ENCODE measurements around the gene PMEPA1. TPM values are rescaled to one million over a fixed set of nuclear protein-coding genes. Genes with fewer than 3 reads are reported as not detected.

PMEPA1 gene
- total and polyA plus RNA-seq, 7 donors: 3.6 to 23.3 (median 6.5) TPM

GRCh38 chr20:57666106-57666833 is 43.5 kb downstream of the PMEPA1 start:
- WGBS, 2 donors: 86% methylated on average over 21 of the region's 21 CpGs
- Histone ChIP-seq H3K9me3 (no peaks in the 10 kb centered on the region), H3K36me3 (no peaks in the 10 kb centered on the region), H3K4me3 (no peak overlapping the region), H3K4me1 (no peaks in the 10 kb centered on the region), H3K27ac (no peak overlapping the region), H3K27me3 (no peaks in the 10 kb centered on the region)
- DNase-seq: no peak
- intact Hi-C loops (cut with DNase I): no loop called here
- TF ChIP-seq POLR2AphosphoS5 (IDR thresholded peaks at IDR 0.05) (no peak), CTCF (IDR thresholded peaks at IDR 0.05) (no peak), EP300 (IDR thresholded peaks at IDR 0.05) (no peak), POLR2A (IDR thresholded peaks at IDR 0.05) (no peak)

GRCh38 chr20:57665589-57665971 is 44.2 kb downstream of the PMEPA1 start:
- DNase-seq: peak; percentile 37
- H3K9me3 ChIP-seq: no peaks in the 10 kb centered on the region
- no peaks in the 10 kb centered on the region for H3K36me3 ChIP-seq
- no peak overlapping the region for H3K27ac ChIP-seq
- H3K4me3 ChIP-seq: no peak overlapping the region
- no peaks in the 10 kb centered on the region for H3K4me1 ChIP-seq
- 91 to 94% methylated on average over 8 of the region's 8 CpGs for WGBS, 2 donors
- H3K27me3 ChIP-seq: no peaks in the 10 kb centered on the region
- intact Hi-C loops (cut with DNase I): no loop called here
- TF ChIP-seq POLR2AphosphoS5 (IDR thresholded peaks at IDR 0.05) (no peak), EP300 (IDR thresholded peaks at IDR 0.05) (no peak), CTCF (IDR thresholded peaks at IDR 0.05) (no peak), POLR2A (IDR thresholded peaks at IDR 0.05) (no peak)

GRCh38 chr20:57664924-57665588 is 44.8 kb downstream of the PMEPA1 start:
- Histone ChIP-seq H3K9me3 (no peaks in the 10 kb centered on the region), H3K36me3 (no peaks in the 10 kb centered on the region), H3K27ac (no peak overlapping the region), H3K4me3 (no peak overlapping the region), H3K4me1 (no peaks in the 10 kb centered on the region), H3K27me3 (no peaks in the 10 kb centered on the region)
- WGBS, 2 donors: 89% methylated on average over 14 of the region's 14 CpGs
- TF ChIP-seq POLR2AphosphoS5 (IDR thresholded peaks at IDR 0.05) (no peak), CTCF (IDR thresholded peaks at IDR 0.05) (no peak), POLR2A (IDR thresholded peaks at IDR 0.05) (no peak), EP300 (IDR thresholded peaks at IDR 0.05) (no peak)
- peak; percentile 42 for DNase-seq
- intact Hi-C loops (cut with DNase I): no loop called here

DNA sequence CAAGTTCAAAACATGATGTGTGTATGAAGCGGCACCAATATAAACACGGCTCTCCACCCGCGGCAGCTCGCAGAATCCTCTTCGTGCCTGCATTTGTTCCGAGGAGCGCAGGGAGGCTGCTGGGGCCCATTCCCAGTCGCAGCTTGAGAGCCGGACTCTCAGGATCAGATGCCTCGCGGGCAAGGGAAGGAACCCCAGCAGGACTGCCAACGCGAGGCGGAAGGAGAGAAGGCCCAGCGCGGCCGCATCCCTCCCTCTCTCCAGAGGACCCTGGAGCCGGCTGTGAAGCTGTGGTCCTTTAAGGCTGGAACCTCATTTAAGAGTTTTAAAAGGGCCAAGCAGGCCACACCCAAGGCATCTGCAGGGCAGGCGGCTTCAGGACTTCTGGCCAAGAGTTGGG is 45.3 kb downstream of the PMEPA1 start:
- intact Hi-C loops (cut with DNase I): no loop called here

More for the DNA sequence above, 45.3 kb downstream of the PMEPA1 start:
- TF ChIP-seq EP300 (IDR thresholded peaks at IDR 0.05) (no peak), POLR2A (IDR thresholded peaks at IDR 0.05) (no peak), CTCF (IDR thresholded peaks at IDR 0.05) (no peak), POLR2AphosphoS5 (IDR thresholded peaks at IDR 0.05) (no peak)
- no peaks in the 10 kb centered on the region for H3K4me1 ChIP-seq
- DNase-seq: peak; percentile 57
- H3K4me3 ChIP-seq: no peak overlapping the region
- 86% methylated on average over 20 of the region's 20 CpGs for WGBS, 2 donors
- H3K27me3 ChIP-seq: no peaks in the 10 kb centered on the region
- H3K9me3 ChIP-seq: no peaks in the 10 kb centered on the region
- H3K27ac ChIP-seq: no peak overlapping the region
- peaks cover 0 to under 1% (median 0%) of the 10 kb centered on the region in 4 donors for H3K36me3 ChIP-seq
